PC-9 (cell line): ENCODE measurements around the gene C17orf107.
"Not testable (repeated sequence)": the region's sequence is repeated elsewhere in the genome, so short reads cannot be mapped to it uniquely, and the experiment has no call there.

Experiments used
- CTCF ChIP-seq: fragments of 200-600 bp; sonication (generic); conservative IDR thresholded peaks from 2 replicates; pipeline ENCODE4 v1.6.1; 2017; ENCODE audit warnings: mixed run types, antibody characterized with exemption, mild to moderate bottlenecking, moderate library complexity
- EZH2 ChIP-seq: fragments of 200-600 bp; sonication (generic); IDR thresholded peaks from 2 replicates; pipeline ENCODE4 v1.8.0; 2017; ENCODE audit warnings: antibody characterized with exemption, low read depth

GRCh38 chr17:4867535-4867934 lies 31.8 kb upstream of the C17orf107 start:
- TF ChIP-seq CTCF, EZH2: not testable (repeated sequence)
